DMS153 (cell line): ENCODE measurements around the gene PDCD1.

ENCODE experiments used
- DNase-seq: peaks from one replicate; lab custom pipeline; 2025; lab: John Stamatoyannopoulos, UW

Gene PDCD1

GRCh38 chr2:241895712-241896641, 37.3 kb upstream of the PDCD1 start:
- DNase-seq: peak; percentile 43

GRCh38 chr2:241895427-241895711, 36.7 kb upstream of the PDCD1 start:
- no peak for DNase-seq

GRCh38 chr2:241894681-241895426, 36.2 kb upstream of the PDCD1 start:
- no peak for DNase-seq

GRCh38 chr2:241894056-241894641, 35.5 kb upstream of the PDCD1 start:
- no peak for DNase-seq

GRCh38 chr2:241893265-241893664, 34.6 kb upstream of the PDCD1 start:
- DNase-seq: no peak

- DNase-seq: no peak
These were observed 33.8 kb upstream of the PDCD1 start for GRCh38 chr2:241892299-241893137.

GRCh38 chr2:241891988-241892298, 33.2 kb upstream of the PDCD1 start:
- DNase-seq: no peak

GRCh38 chr2:241891315-241891987, 32.8 kb upstream of the PDCD1 start:
- peak; percentile 52 for DNase-seq

GRCh38 chr2:241890524-241891235, 32.0 kb upstream of the PDCD1 start:
- DNase-seq: peak; percentile 48

GRCh38 chr2:241888641-241889040, 29.9 kb upstream of the PDCD1 start:
- DNase-seq: no peak

DNA sequence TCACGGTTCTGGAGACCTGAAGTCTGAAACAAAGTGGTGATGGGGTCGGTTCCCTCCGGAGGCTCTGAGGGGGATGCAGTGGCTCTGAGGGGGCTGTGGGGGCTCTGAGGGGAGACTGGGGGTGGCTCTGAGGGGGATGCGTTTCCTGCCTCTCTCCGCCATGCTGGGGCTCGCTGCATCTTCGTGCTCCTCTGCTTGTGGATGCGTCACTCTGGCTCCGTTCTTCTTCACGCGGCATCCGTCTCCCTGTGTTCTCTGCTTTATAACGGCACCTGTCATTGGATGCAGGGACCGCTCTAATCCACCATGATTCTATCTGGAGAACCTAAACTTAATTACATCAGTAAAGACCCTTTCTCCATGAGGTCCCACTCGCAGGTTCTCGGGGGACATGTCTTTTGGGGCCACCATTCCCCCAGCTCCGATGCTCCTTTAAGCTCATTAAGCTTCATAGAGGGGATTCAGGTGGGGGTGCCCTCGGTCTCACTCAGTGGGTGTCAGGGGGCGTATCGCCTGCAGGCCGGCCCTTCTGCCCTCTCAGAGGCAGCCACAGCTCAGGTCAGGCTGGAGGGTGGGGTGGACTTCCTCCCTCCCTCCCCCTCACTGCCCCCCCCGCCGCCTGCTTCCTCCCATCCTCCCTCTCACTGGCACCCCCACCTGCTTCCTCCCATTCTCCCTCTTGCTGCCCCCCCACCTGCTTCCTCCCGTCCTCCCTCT, 29.3 kb upstream of the PDCD1 start:
- no peak for DNase-seq

- DNase-seq: no peak
These were observed 28.2 kb upstream of the PDCD1 start for GRCh38 chr2:241886840-241887447.

- no peak for DNase-seq
These were observed 27.4 kb upstream of the PDCD1 start for GRCh38 chr2:241885946-241886643.

- no peak for DNase-seq
These were observed 26.7 kb upstream of the PDCD1 start for GRCh38 chr2:241885291-241885945.

DNA sequence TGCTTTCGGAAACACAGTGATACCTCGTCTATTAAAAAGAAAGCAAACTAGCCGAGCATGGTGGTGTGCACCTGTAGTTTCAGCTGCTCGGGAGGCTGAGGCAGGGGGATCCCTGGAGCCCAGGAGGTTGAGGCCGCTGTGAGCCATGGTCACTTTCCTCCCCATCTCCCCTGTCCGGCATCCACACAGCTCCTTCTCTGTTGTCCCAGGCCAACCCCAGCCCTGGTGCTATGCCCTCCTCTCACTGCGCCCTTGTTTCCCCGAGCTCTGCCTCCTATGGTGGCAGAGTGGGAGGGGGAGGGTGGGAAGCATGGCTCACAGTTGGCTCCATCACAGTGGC, 26.2 kb upstream of the PDCD1 start:
- DNase-seq: no peak

- DNase-seq: no peak
These were observed 23.5 kb upstream of the PDCD1 start for GRCh38 chr2:241882091-241882625.

GRCh38 chr2:241880311-241881073, 21.8 kb upstream of the PDCD1 start:
- no peak for DNase-seq

DNA sequence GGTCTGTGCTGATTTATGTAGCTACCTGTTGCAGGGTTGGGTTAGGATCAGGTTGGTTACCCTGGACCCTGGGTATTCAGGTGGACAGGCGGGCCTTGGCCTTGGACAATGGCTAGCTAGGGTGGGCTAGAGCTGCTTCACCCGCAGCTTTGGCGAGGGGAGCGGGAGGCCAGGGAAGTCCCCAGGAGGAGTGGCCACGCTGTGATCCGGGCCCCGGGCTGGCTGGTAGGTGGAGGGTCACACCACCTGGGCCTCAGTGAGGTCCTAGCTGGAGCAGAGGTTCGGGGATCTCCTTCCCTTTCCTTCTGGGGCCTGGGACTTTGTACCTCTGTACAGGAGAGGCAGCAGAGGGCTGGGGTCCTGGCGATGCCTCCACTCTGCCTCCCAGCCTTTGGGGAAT, 20.6 kb upstream of the PDCD1 start:
- DNase-seq: no peak
